Upper lobe of left lung (tissue), 6 donors: Measurements from ENCODE around the gene AP2S1. TPM values are rescaled to one million over a fixed set of nuclear protein-coding genes. Genes with fewer than 3 reads are reported as not detected.

Experiments
- ATAC-seq, 2 donors: fragments of 200-7000 bp; cut with Tn5 transposase; one replicate each; pipeline ENCODE4 v1.9.1; 2022; ENCODE audit warnings: mild to moderate bottlenecking in 2 of 2, moderate library complexity in 2 of 2; ENCODE audit not compliant: low FRiP score in 2 of 2
- DNase-seq, 2 donors: peaks; one replicate each; pipeline ENCODE4 v3.0.0-alpha.2; 2019 to 2020
- H3K27ac ChIP-seq, 4 donors: fragments of 200-600 bp; sonication (generic); one replicate each; pipeline ENCODE4 v1.5.1; 2016 to 2019
- H3K27me3 ChIP-seq, 4 donors: fragments of 200-600 bp; sonication (generic); one replicate each; pipeline ENCODE4 v1.5.1; 2017 to 2019
- H3K36me3 ChIP-seq, 4 donors: fragments of 200-600 bp; sonication (generic); one replicate each; pipeline ENCODE4 v1.5.1; 2016 to 2019
- H3K4me1 ChIP-seq, 4 donors: fragments of 200-600 bp; sonication (generic); one replicate each; pipeline ENCODE4 v1.5.1; 2018 to 2019
- H3K4me3 ChIP-seq, 4 donors: fragments of 200-600 bp; sonication (generic); one replicate each; pipeline ENCODE4 v1.5.1; 2017 to 2019; ENCODE audit warnings: mild to moderate bottlenecking in 2 of 4, moderate library complexity in 1 of 4
- H3K9me3 ChIP-seq, 4 donors: fragments of 200-600 bp; sonication (generic); one replicate each; pipeline ENCODE4 v1.5.1; 2018 to 2019
- CTCF ChIP-seq, 6 experiments: fragments of 450-650 bp in 4 of 6; fragments of 200-600 bp in 2 of 6; sonication (generic) in 2 of 6; IDR thresholded peaks; one replicate each; pipeline ENCODE4 v1.5.1; 2016 to 2019; ENCODE audit warnings: antibody characterized with exemption in 6 of 6
- EP300 ChIP-seq, 4 donors: sonication (generic); formaldehyde crosslinking; IDR thresholded peaks; one replicate each; pipeline ENCODE4 v1.5.1; 2017; ENCODE audit warnings: antibody characterized with exemption in 4 of 4, control low read depth in 2 of 4
- POLR2A ChIP-seq, 4 donors: fragments of 450-650 bp; IDR thresholded peaks; one replicate each; pipeline ENCODE4 v1.5.1; 2016 to 2017; ENCODE audit warnings: antibody characterized with exemption in 4 of 4, mild to moderate bottlenecking in 2 of 4
- POLR2AphosphoS5 ChIP-seq, 2 donors: sonication (generic); formaldehyde crosslinking; IDR thresholded peaks; one replicate each; pipeline ENCODE4 v1.5.1; 2017; ENCODE audit warnings: antibody characterized with exemption in 2 of 2
- WGBS, 2 donors: methylation state at CpG; one replicate each; pipeline ENCODE4 v1.1.5; 2017 to 2018; 5-methylcytosine and 5-hydroxymethylcytosine counted together
- total RNA-seq, 6 donors: library from RNA; depleted of rRNA in 4 of 6; stranded (reverse); fragments of >200 nt in 4 of 6; gene quantifications; one replicate each; pipeline versions ENCODE4 v1.1.0 to v1.2.1, GENCODE V29; 2016 to 2021
- donor health status: DM: no; HTN: no; CAD: no; lungs with moderate emphysema.
- donor health status: DM: no; HTN: yes; CAD: no; lungs with severe emphysema.

AP2S1 gene
- total RNA-seq, 6 donors from 2014 or later = 59.7 to 149 (median 113) TPM

DNA sequence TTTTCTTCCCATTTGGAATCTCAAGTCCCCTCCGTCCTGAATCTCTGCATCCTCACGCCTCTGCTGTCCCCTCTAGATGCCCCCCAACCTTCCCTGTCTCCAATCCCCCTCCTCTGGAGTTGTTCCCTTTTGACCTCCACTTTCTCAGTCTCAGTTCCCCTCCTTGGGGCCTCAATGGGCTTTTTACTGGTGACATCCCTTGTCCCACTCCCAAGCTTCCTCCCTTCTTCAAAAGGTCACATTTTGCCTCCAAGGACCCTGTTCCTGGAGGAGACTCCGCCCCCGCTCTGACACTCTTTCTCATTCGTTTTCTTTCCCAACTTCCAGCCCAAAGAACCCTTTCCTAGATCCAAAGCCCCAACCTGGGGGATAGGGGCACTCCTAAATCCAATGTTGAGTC lies 1.0 kb downstream of the AP2S1 start:
- ATAC-seq (no peak), DNase-seq (no peak)
- no peaks in the 10 kb centered on the region for H3K27me3 ChIP-seq
- H3K9me3 ChIP-seq = no peaks in the 10 kb centered on the region
- H3K4me3 ChIP-seq = peak overlapping the region in 3 of 4 donors; percentile 94 to 98 (median 96)
- H3K36me3 ChIP-seq = peaks cover 0 to 18% (median 7%) of the 10 kb centered on the region in 4 donors
- peaks cover 15 to 22% (median 19%) of the 10 kb centered on the region in 4 donors for H3K4me1 ChIP-seq
- peak overlapping the region; percentile 89 to 96 (median 92) for H3K27ac ChIP-seq
- WGBS, 2 donors = 34 to 36% methylated on average over 5 of the region's 5 CpGs
- TF ChIP-seq POLR2A (IDR thresholded peaks at IDR 0.05) = no peak
- TF ChIP-seq POLR2AphosphoS5 (IDR thresholded peaks at IDR 0.05) = no peak
- no peak for TF ChIP-seq EP300 (IDR thresholded peaks at IDR 0.05)
- TF ChIP-seq CTCF (IDR thresholded peaks at IDR 0.05) = no peak

- TF ChIP-seq CTCF (IDR thresholded peaks at IDR 0.05) (no peak), POLR2A (IDR thresholded peaks at IDR 0.05) (no peak), POLR2AphosphoS5 (IDR thresholded peaks at IDR 0.05) (no peak), EP300 (IDR thresholded peaks at IDR 0.05) (no peak)
- DNase-seq = no peak
- Histone ChIP-seq H3K4me1 (peaks cover 15 to 22% (median 19%) of the 10 kb centered on the region in 4 donors), H3K9me3 (no peaks in the 10 kb centered on the region), H3K27me3 (no peaks in the 10 kb centered on the region), H3K36me3 (peaks cover 4 to 30% (median 19%) of the 10 kb centered on the region in 4 donors), H3K27ac (peak overlapping the region in 2 of 4 donors; percentile 92), H3K4me3 (no peak overlapping the region)
- no peak for ATAC-seq
- 85 to 89% methylated on average over 2 of the region's 2 CpGs for WGBS, 2 donors
These were observed 2.3 kb downstream of the AP2S1 start for GRCh38 chr19:46848389-46848788.

DNA sequence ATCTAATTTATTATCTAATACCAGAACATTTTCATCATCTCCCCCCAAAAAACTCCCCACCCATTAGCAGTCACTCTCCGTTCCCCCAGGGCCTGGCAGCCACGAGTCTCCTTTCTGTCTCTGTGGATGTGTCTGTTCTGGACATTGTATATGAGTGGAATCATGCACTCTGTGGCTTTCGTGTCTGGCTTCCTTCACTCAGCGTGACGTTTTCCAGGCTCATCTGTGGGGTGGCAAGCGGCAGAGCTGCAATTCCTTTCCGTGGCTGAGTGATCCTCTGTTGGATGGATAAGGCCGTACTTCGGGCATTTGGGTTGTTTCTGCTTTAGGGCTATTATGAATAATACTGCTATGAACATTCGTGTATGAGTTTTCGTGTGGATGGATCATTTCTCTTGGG lies 3.1 kb downstream of the AP2S1 start:
- peaks cover 15 to 22% (median 19%) of the 10 kb centered on the region in 4 donors for H3K4me1 ChIP-seq
- H3K36me3 ChIP-seq = peaks cover 7 to 39% (median 27%) of the 10 kb centered on the region in 4 donors
- no peak overlapping the region for H3K4me3 ChIP-seq
- 93 to 98% methylated on average over 11 of the region's 11 CpGs for WGBS, 2 donors
- no peaks in the 10 kb centered on the region for H3K9me3 ChIP-seq
- DNase-seq (no peak), ATAC-seq (no peak)
- H3K27me3 ChIP-seq = no peaks in the 10 kb centered on the region
- no peak for TF ChIP-seq EP300 (IDR thresholded peaks at IDR 0.05)
- no peak for TF ChIP-seq CTCF (IDR thresholded peaks at IDR 0.05)
- TF ChIP-seq POLR2A (IDR thresholded peaks at IDR 0.05) = no peak
- H3K27ac ChIP-seq = no peak overlapping the region

DNA sequence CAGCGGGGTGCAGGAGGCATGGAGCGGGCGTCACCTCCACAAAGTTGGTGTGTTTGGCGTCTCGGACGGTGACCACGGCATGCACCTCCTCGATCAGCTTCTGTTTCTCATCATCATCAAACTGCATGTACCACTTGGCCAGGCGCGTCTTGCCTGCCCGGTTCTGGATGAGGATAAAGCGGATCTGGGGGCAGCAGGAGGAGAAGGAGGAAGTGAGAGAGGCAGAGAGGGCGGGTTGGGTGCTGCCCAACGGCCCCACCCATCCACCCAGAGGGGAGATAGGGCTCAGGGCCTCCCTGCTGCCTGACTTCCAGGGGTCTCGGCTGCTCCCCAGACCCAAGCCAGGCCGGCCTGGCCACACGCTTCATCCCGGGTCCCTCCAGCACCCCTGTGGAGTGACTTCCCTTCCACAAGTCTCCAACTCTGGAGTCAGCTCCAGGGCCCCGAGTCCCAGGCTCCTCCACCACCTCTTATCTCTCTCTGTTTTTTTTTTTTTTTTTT lies 4.6 kb downstream of the AP2S1 start:
- TF ChIP-seq EP300 (IDR thresholded peaks at IDR 0.05) = no peak
- TF ChIP-seq CTCF (IDR thresholded peaks at IDR 0.05) = no peak
- no peak for TF ChIP-seq POLR2AphosphoS5 (IDR thresholded peaks at IDR 0.05)
- no peak for TF ChIP-seq POLR2A (IDR thresholded peaks at IDR 0.05)
- H3K4me3 ChIP-seq = no peak overlapping the region
- no peak overlapping the region for H3K27ac ChIP-seq
- no peak for ATAC-seq
- WGBS, 2 donors = 80 to 89% methylated on average over 19 of the region's 19 CpGs
- DNase-seq = peak in 1 of 2 donors; percentile 77
- peaks cover 15 to 24% (median 19%) of the 10 kb centered on the region in 4 donors for H3K4me1 ChIP-seq
- no peaks in the 10 kb centered on the region for H3K27me3 ChIP-seq
- no peaks in the 10 kb centered on the region for H3K9me3 ChIP-seq
- peaks cover 7 to 53% (median 32%) of the 10 kb centered on the region in 4 donors for H3K36me3 ChIP-seq

GRCh38 chr19:46844067-46844489 lies 6.6 kb downstream of the AP2S1 start:
- whole genome bisulfite sequencing, 2 donors = 90 to 91% methylated on average over 9 of the region's 9 CpGs
- TF ChIP-seq POLR2AphosphoS5 (IDR thresholded peaks at IDR 0.05) (no peak), POLR2A (IDR thresholded peaks at IDR 0.05) (no peak), EP300 (IDR thresholded peaks at IDR 0.05) (no peak), CTCF (IDR thresholded peaks at IDR 0.05) (no peak)
- Histone ChIP-seq H3K27me3 (no peaks in the 10 kb centered on the region), H3K4me1 (peaks cover 11 to 28% (median 15%) of the 10 kb centered on the region in 4 donors), H3K27ac (no peak overlapping the region), H3K9me3 (no peaks in the 10 kb centered on the region), H3K4me3 (no peak overlapping the region), H3K36me3 (peaks cover 7 to 62% (median 37%) of the 10 kb centered on the region in 4 donors)
- DNase-seq = no peak
- peak in 1 of 2 donors; percentile 57 for ATAC-seq
